Fibroblast of skin of scalp (primary cell): Measurements from ENCODE around the gene NOS3.
"Not testable (repeated sequence)": the region's sequence is repeated elsewhere in the genome, so short reads cannot be mapped to it uniquely, and the experiment has no call there.

ENCODE experiments used
- DNase-seq: peaks from one replicate; pipeline ENCODE4 v3.0.0-alpha.2; 2013

The NOS3 gene

GRCh38 chr7:151018421-151019129 lies 27.8 kb downstream of the NOS3 start:
- peak; percentile 56 for DNase-seq

DNA sequence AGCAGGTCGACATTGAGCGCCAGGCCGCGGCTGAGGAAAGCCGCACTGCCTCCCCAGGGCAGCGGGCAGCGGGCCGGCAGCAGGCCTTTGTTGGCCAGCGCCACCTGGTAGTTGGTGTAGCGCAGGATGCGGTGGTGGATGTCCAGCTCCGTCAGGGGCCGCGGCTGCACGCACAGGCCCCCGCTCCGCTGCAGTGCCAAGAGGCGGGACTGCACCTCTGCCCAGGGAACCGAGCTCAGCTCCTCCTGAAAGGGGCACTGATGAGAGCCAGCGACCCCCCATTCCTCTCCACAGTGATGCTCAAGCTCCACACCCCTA lies 28.3 kb downstream of the NOS3 start:
- no peak for DNase-seq

DNA sequence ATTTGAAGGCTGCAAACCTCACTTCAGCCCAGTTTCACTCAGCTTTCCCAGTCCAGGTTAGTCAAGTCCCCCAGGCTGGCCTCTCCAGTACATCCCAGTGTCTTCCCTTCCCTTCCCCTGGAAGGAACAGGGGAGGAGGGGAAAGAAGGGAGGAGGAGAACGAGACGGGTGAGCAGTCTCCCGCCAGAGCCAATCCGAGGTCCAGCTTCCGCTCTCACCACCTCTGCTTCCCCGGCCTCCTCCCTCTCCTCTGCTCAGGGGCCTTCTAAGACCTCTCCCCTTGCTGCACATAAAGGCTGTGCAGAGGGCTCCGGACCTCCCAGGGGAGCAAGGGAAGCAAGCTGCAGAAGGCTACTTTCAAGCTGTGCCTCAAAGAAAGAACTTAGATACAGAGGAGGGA lies 29.4 kb downstream of the NOS3 start:
- no peak for DNase-seq

- DNase-seq = no peak
Measured at GRCh38 chr7:151023232-151023631, 32.4 kb downstream of the NOS3 start.

GRCh38 chr7:151024435-151025056 lies 33.7 kb downstream of the NOS3 start, which contains the start of gene ATG9B:
ATG9B (minus strand) TSS chr7:151024494; CDS start chr7:151024423, 71 bp downstream.
- DNase-seq = no peak

GRCh38 chr7:151025924-151026671 lies 35.3 kb downstream of the NOS3 start:
- DNase-seq = no peak

- DNase-seq = not testable (repeated sequence)
Measured at GRCh38 chr7:151026771-151027727, 36.2 kb downstream of the NOS3 start.

DNA sequence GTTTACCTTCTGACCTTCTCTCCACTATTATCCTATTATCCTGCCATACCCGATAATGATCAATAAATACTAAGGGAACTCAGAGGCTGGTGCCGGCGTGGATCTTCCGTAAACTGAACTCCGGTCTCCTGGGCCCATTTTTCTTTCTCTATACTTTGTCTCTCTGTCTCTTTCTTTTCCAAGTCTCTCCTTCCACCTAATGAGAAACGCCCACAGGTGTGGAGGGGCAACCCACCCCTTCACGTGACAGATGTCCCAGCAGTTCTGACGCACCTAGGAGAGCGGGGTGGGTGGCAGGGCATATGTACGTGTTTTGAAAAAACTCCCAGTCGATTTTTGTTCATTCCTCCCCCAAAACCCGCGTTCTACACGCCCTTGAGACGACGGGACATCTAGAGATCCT lies 36.9 kb downstream of the NOS3 start:
- DNase-seq = not testable (repeated sequence)

DNA sequence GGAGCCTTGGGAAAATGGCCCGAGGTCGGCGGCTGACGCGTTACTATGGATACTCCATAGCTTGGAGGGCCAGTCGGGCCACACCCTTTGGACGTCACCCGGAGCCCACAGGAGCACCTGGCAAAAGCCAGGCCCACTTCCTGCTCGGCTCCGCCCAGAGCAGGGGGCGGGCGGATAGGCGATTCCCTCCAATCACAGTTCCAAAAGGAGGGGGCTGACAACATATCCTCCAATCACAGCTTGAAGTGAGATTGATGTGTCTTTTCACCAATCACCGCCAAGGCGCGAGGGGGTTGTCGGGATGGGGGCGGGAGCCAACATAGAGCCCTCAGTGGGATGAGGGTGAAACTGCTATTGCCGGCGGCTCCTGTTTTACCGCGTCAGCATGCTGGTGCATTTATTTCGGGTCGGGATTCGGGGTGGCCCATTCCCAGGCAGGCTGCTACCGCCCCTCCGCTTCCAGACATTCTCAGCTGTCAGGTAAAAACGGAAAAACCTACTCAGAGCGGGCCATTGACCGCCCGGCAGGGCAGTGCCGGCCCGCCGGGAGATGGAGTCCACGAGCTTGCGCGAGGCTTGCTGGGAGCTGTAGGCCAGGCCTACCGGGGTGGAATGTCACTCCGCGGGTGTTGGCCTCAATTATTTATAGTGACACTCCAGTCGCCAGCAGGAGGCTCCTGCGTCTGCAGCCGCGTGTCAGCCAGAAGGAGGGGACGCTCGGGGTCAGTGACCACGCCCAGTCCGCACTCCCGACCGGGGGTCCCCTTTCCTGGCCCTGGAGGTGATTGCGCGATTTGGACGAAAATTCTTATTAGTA lies 37.5 kb downstream of the NOS3 start, which contains the start of gene ABCB8:
Gene ABCB8, plus strand, starts transcription at position 320 of the 817 bp plus-strand sequence. Its CDS starts 66 bp downstream, at position 386.
- peak; percentile 99 for DNase-seq

DNA sequence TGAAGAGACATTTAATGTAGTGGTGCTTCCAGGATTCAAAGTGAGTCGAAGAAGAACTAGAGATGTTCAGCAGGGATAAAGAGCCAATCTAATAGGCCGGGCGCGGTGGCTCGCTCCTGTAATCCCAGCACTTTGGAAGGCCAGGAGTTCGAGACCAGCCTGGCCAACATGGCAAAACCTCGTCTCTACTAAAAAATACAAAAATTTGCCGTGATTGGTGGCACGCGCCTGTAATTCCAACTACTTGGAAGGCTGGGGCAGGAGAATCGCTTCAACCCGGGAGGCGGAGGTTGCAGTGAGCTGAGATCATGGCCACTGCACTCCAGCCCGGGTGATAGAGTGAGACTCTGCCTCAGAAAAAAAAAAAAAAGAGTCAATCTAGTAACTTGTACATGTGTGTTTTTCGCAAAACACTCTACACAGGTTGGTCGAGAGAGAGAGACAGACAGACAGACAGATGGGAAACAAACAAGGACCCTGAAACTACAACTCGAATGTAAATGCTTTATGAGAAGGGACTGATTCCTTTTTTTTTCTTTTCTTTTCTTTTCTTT lies 38.2 kb downstream of the NOS3 start:
- no peak for DNase-seq

DNA sequence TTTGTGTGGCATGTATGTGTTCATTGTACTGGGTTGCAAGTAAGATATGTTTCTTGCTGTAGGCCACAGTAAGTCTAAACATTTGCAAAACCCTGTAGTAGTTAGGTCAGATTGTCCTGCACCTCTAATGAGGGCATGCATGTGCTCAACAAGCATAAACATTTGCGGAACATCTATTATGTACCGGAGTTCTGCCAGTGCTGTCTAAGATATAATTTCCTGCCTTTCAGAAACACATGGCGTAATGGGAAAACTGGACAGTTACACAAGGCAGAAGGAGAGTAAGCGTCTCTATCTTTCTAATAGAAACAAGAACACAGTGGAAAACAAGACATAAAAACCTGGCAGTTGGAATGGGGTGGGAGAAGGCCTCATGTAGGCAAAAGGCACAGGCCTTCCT lies 40.2 kb downstream of the NOS3 start:
- DNase-seq = no peak

GRCh38 chr7:151032936-151033863 lies 42.4 kb downstream of the NOS3 start:
- DNase-seq = no peak

- DNase-seq = no peak
Measured at GRCh38 chr7:151033864-151034249, 43.0 kb downstream of the NOS3 start.

DNA sequence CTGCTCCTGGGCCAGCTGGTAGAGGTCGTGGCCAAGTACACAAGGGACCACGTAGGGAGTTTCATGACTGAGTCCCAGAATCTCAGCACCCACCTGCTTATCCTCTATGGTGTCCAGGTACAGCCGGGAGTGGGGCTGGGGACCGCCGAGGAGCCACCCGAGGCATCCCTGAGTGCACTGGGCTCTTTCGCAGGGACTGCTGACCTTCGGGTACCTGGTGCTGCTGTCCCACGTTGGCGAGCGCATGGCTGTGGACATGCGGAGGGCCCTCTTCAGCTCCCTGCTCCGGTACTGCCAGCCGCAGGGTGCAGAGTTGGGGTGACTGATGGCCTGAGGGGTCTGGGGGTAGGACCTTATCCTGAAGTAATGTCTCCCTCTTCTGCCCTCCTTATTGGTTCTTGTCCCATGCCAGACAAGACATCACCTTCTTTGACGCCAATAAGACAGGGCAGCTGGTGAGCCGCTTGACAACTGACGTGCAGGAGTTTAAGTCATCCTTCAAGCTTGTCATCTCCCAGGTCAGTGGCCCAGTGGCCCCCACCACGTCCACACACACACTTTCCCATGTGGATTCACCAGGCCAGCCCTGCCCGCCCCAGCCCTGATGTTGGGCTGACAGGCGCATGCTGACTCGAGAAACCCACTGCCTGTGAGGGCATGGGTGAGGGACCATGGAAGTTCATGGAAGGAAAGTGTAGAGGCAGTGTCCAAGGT lies 43.7 kb downstream of the NOS3 start:
- DNase-seq = no peak

- no peak for DNase-seq
Measured at GRCh38 chr7:151035026-151035717, 44.4 kb downstream of the NOS3 start.

DNA sequence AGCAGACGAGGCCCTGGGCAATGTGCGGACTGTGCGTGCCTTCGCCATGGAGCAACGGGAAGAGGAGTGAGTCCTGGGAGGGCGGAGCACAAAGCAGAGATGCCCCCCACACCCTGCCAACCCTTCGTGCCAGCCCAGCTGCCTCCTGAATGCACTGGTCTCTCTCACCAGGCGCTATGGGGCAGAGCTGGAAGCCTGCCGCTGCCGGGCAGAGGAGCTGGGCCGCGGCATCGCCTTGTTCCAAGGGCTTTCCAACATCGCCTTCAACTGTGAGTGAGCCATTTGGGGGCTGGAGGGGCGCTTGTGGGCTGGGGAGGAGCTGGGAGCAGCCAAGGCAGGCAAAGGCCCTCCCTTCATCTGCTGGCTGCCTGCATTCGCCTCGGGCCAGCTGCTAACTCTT lies 45.1 kb downstream of the NOS3 start:
- no peak for DNase-seq

GRCh38 chr7:151038951-151039849 lies 48.4 kb downstream of the NOS3 start:
- peak; percentile 95 for DNase-seq
